Measurements from ENCODE around the gene KDM4C.

GRCh38 chr9:6920041-6920440, 162.3 kb downstream of the KDM4C start:
- TF ChIP-seq CTCF (conservative IDR thresholded peaks at IDR 0.05; ENCODE audit: low read depth, low read length) (no peak), RAD21 (IDR thresholded peaks at IDR 0.05; ENCODE audit: low read length) (no peak), POLR2A (IDR thresholded peaks at IDR 0.05; ENCODE audit: low read depth, low read length) (no peak), FOS (IDR thresholded peaks at IDR 0.05; ENCODE audit: low read depth, low read length) (no peak), MAFK (IDR thresholded peaks at IDR 0.05; ENCODE audit: low read depth, low read length) (no peak), RFX5 (IDR thresholded peaks at IDR 0.05; ENCODE audit: low read depth, low read length) (no peak), RCOR1 (IDR thresholded peaks at IDR 0.05; ENCODE audit: insufficient replicate concordance, low read length) (no peak), USF2 (IDR thresholded peaks at IDR 0.05; ENCODE audit: low read depth, low read length) (no peak), CEBPB (IDR thresholded peaks at IDR 0.05; ENCODE audit: low read depth, low read length) (no peak)
